Bone marrow (tissue), 2 donors: Measurements from ENCODE around the gene JUP.
"Not testable (repeated sequence)": the region's sequence is repeated elsewhere in the genome, so short reads cannot be mapped to it uniquely, and the experiment has no call there.

Experiments used
- DNase-seq, 2 donors: peaks; one replicate each; lab custom pipeline; 2025; lab: John Stamatoyannopoulos, UW

Gene JUP

GRCh38 chr17:41781404-41782110 is 5.0 kb downstream of the JUP start:
- no peak for DNase-seq

GRCh38 chr17:41779954-41780353 is 6.6 kb downstream of the JUP start:
- DNase-seq: no peak

- DNase-seq: no peak
These were observed 8.8 kb downstream of the JUP start for GRCh38 chr17:41777574-41778188.

- no peak for DNase-seq
These were observed 9.3 kb downstream of the JUP start for GRCh38 chr17:41777157-41777573.

GRCh38 chr17:41776262-41776900 is 10.1 kb downstream of the JUP start:
- not testable (repeated sequence) for DNase-seq

- DNase-seq: no peak
These were observed 10.9 kb downstream of the JUP start for GRCh38 chr17:41775394-41776226.

- no peak for DNase-seq
These were observed 12.7 kb downstream of the JUP start for GRCh38 chr17:41773731-41774193.

GRCh38 chr17:41773190-41773588 is 13.3 kb downstream of the JUP start:
- DNase-seq: no peak

- DNase-seq: no peak
These were observed 13.8 kb downstream of the JUP start for GRCh38 chr17:41772586-41773189.

GRCh38 chr17:41772218-41772585 is 14.3 kb downstream of the JUP start:
- DNase-seq: no peak

- no peak for DNase-seq
These were observed 14.9 kb downstream of the JUP start for GRCh38 chr17:41771389-41772206.

GRCh38 chr17:41769985-41770384 is 16.5 kb downstream of the JUP start:
- DNase-seq: no peak

GRCh38 chr17:41769346-41769862 is 17.1 kb downstream of the JUP start:
- no peak for DNase-seq

GRCh38 chr17:41768682-41769288 is 17.7 kb downstream of the JUP start:
- DNase-seq: no peak

GRCh38 chr17:41767324-41768042 is 19.0 kb downstream of the JUP start:
- no peak for DNase-seq

GRCh38 chr17:41766135-41766534 is 20.4 kb downstream of the JUP start:
- no peak for DNase-seq

GRCh38 chr17:41763327-41763726 is 23.2 kb downstream of the JUP start:
- DNase-seq: no peak

GRCh38 chr17:41762841-41763240 is 23.7 kb downstream of the JUP start:
- DNase-seq: no peak

- no peak for DNase-seq
These were observed 24.1 kb downstream of the JUP start for GRCh38 chr17:41762391-41762790.

GRCh38 chr17:41760878-41761277 is 25.6 kb downstream of the JUP start:
- DNase-seq: no peak
